Measurements from ENCODE around the gene CRYBG1. TPM values are rescaled to one million over a fixed set of nuclear protein-coding genes. Genes with fewer than 3 reads are reported as not detected.

The CRYBG1 gene
- total and polyA plus RNA-seq, 2 of the 4 experiments (the other 2 are of a cell fraction), result 0.38 to 1.1 TPM

DNA sequence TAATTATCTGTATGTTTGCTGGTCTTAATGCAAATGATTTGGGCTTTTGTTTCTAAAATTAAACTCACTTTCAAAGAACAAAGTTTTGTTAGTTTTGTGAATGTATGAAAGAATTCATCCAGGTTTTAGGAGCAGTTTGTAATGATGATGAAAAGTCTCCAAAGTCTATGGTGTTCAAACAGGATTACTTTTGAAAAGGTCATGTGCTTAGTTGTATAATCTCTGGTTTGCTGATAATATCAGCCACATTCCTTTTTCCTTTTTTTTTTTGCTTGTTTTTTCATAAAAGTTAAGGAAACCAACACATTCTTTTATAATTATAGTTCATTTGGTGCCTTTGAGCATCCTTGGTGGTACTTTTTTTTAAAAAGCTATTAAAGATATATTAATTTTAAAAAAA lies 179.9 kb downstream of the CRYBG1 start:
- Histone ChIP-seq H3K27ac (ENCODE audit: insufficient read depth, low read length) (no peak overlapping the region), H3K9ac (ENCODE audit: low read depth, low read length) (no peak overlapping the region), H3K4me3 (ENCODE audit: insufficient read depth, low read depth, low read length) (no peak overlapping the region), H3K56ac (ENCODE audit: extremely low read depth, insufficient read depth, low read length) (no peak overlapping the region), H4K20me1 (ENCODE audit: insufficient read depth, low read length) (no peaks in the 10 kb centered on the region), H3K9me1 (ENCODE audit: insufficient read depth, low read length) (no peaks in the 10 kb centered on the region), H2BK120ac (ENCODE audit: low read depth, low read length) (no peak overlapping the region), H2BK5ac (ENCODE audit: low read depth, low read length, poor library complexity, severe bottlenecking) (no peak overlapping the region), H3K9me3 (ENCODE audit: control insufficient read depth, insufficient read depth, low read length) (no peaks in the 10 kb centered on the region), H3K18ac (ENCODE audit: low read depth, low read length) (no peak overlapping the region), H3K36me3 (ENCODE audit: control insufficient read depth, insufficient read depth, low read length) (no peaks in the 10 kb centered on the region), H3K4me1 (ENCODE audit: control insufficient read depth, insufficient read depth, low read length) (peaks cover 2% of the 10 kb centered on the region; the same call in 1 of the 2 replicates), H2BK15ac (ENCODE audit: low read depth, low read length) (no peak overlapping the region), H4K8ac (ENCODE audit: low read depth in 2 of 2, low read length in 2 of 2) (no peak overlapping the region), H3K4ac (ENCODE audit: low read depth, low read length) (no peak overlapping the region), H2AK9ac (replicated peaks; ENCODE audit: low read depth, low read length, poor library complexity) (no peak overlapping the region), H3K23ac (ENCODE audit: low read depth, low read length) (no peak overlapping the region), H4K91ac (ENCODE audit: insufficient read depth, low read depth, low read length) (no peak overlapping the region), H2BK20ac (ENCODE audit: low read depth, low read length) (no peak overlapping the region), H2AFZ (replicated peaks; ENCODE audit: low read length, poor library complexity) (no peak overlapping the region), H3K27me3 (ENCODE audit: control insufficient read depth, insufficient read depth, low read length) (no peaks in the 10 kb centered on the region), H3K4me2 (ENCODE audit: low read depth, low read length) (no peak overlapping the region), H3K79me1 (ENCODE audit: low read depth in 1 of 2, low read length in 2 of 2) (no peaks in the 10 kb centered on the region), H4K5ac (ENCODE audit: low read depth, low read length) (no peak overlapping the region), H2AK5ac (ENCODE audit: low read depth, low read length) (no peak overlapping the region), H3K14ac (replicated peaks; ENCODE audit: low read depth, low read length) (no peak overlapping the region)
- POLR2A ChIA-PET (ENCODE audit: unreplicated experiment), result no interaction called here
- ATAC-seq (ENCODE audit: low read depth) (no peak), DNase-seq (no peak)
- no TSS peak for BruUV-seq (replicated peaks)
- CTCF ChIA-PET, result interaction anchor here (0.6 to 1.0 kb wide), 2 partner anchors 26 to 578 kb away, joined by 3 read pairs; no protein-coding TSS in a partner anchor
- in situ Hi-C loops (cut with MboI; ENCODE audit: low sequenced_read_pairs), result no loop called here
- intact Hi-C loops (cut with micrococcal nuclease), result no loop called here
- TF ChIP-seq FOS (IDR thresholded peaks at IDR 0.05; ENCODE audit: low read depth, low read length) (no peak), POLR2A (IDR thresholded peaks at IDR 0.05; ENCODE audit: low read depth, low read length) (no peak), NFE2L2 (IDR thresholded peaks at IDR 0.05; ENCODE audit: low read depth, low read length) (no peak), CEBPB (IDR thresholded peaks at IDR 0.05; ENCODE audit: low read depth, low read length) (no peak), MAZ (IDR thresholded peaks at IDR 0.05; ENCODE audit: borderline replicate concordance, low read depth, low read length) (no peak), BHLHE40 (IDR thresholded peaks at IDR 0.05; ENCODE audit: low read depth, low read length) (no peak), RFX5 (IDR thresholded peaks at IDR 0.05; ENCODE audit: low read depth, low read length) (no peak), MXI1 (IDR thresholded peaks at IDR 0.05; ENCODE audit: borderline replicate concordance, low read depth, low read length) (no peak), SMC3 (IDR thresholded peaks at IDR 0.05; ENCODE audit: low read depth, low read length) (no peak), RCOR1 (IDR thresholded peaks at IDR 0.05; ENCODE audit: insufficient replicate concordance, low read length) (no peak), USF2 (IDR thresholded peaks at IDR 0.05; ENCODE audit: low read depth, low read length) (no peak), RAD21 (IDR thresholded peaks at IDR 0.05; ENCODE audit: low read length) (no peak), CHD1 (IDR thresholded peaks at IDR 0.05; ENCODE audit: low read depth, low read length) (no peak), MAFK (IDR thresholded peaks at IDR 0.05; ENCODE audit: low read depth, low read length) (no peak), CTCF (conservative IDR thresholded peaks at IDR 0.05; ENCODE audit: low read depth, low read length) (no peak)
- TF ChIP-seq, protein P1, sequence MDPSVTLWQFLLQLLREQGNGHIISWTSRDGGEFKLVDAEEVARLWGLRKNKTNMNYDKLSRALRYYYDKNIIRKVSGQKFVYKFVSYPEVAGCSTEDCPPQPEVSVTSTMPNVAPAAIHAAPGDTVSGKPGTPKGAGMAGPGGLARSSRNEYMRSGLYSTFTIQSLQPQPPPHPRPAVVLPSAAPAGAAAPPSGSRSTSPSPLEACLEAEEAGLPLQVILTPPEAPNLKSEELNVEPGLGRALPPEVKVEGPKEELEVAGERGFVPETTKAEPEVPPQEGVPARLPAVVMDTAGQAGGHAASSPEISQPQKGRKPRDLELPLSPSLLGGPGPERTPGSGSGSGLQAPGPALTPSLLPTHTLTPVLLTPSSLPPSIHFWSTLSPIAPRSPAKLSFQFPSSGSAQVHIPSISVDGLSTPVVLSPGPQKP (IDR thresholded peaks at IDR 0.05; ENCODE audit: borderline replicate concordance, low read depth, low read length), result no peak
- dilution Hi-C loops (cut with HindIII; ENCODE audit: low sequenced_read_pairs, unreplicated experiment), result no loop called here

Measured in IMR-90 (cell line).